Loucy (cell line): ENCODE results near the gene ALOX12B.

Source experiments
- H2AFZ ChIP-seq: fragments of 200-600 bp; sonication (generic); 2 replicates; pipeline ENCODE4 v1.6.0; 2016; ENCODE audit warnings: antibody characterized with exemption, mild to moderate bottlenecking, low read length, moderate library complexity
- H3F3A ChIP-seq: fragments of 200-600 bp; 2 replicates; pipeline ENCODE4 v1.6.0; 2016; ENCODE audit warnings: antibody characterized with exemption, low read depth, mild to moderate bottlenecking
- H3K27me3 ChIP-seq: fragments of 200-600 bp; sonication (generic); 2 replicates; pipeline ENCODE4 v1.6.1; 2014; ENCODE audit warnings: low read length, mild to moderate bottlenecking; ENCODE audit not compliant: insufficient read depth, poor library complexity, severe bottlenecking
- H3K36me3 ChIP-seq: fragments of 200-600 bp; sonication (generic); 2 replicates; pipeline ENCODE4 v1.6.1; 2016; ENCODE audit warnings: low read length; ENCODE audit not compliant: insufficient read depth
- H3K4me1 ChIP-seq: fragments of 200-600 bp; sonication (generic); 2 replicates; pipeline ENCODE4 v1.5.1; 2014; ENCODE audit warnings: low read length, mild to moderate bottlenecking; ENCODE audit not compliant: insufficient read depth, poor library complexity, severe bottlenecking
- H3K4me2 ChIP-seq: fragments of 200-600 bp; sonication (generic); 2 replicates; pipeline ENCODE4 v1.6.0; 2014; ENCODE audit warnings: antibody characterized with exemption, low read length, low read depth, mild to moderate bottlenecking; ENCODE audit not compliant: poor library complexity, severe bottlenecking
- H3K4me3 ChIP-seq: fragments of 200-600 bp; sonication (generic); 2 replicates; pipeline ENCODE4 v1.5.1; 2014; ENCODE audit warnings: low read length, mild to moderate bottlenecking, mixed read lengths; ENCODE audit not compliant: poor library complexity, severe bottlenecking
- H3K79me2 ChIP-seq: fragments of 200-600 bp; sonication (generic); 2 replicates; pipeline ENCODE4 v1.6.1; 2014; ENCODE audit warnings: low read length; ENCODE audit not compliant: insufficient read depth
- H3K9ac ChIP-seq: fragments of 200-600 bp; sonication (generic); 2 replicates; pipeline ENCODE4 v1.6.0; 2014; ENCODE audit warnings: mild to moderate bottlenecking, low read depth, low read length, moderate library complexity; ENCODE audit not compliant: poor library complexity, severe bottlenecking
- H3K9me2 ChIP-seq: fragments of 200-600 bp; sonication (generic); replicated peaks from 2 replicates; pipeline ENCODE4 v1.6.1; 2016; ENCODE audit warnings: low read depth, low read length, mixed read lengths
- H3K9me3 ChIP-seq: fragments of 200-600 bp; sonication (generic); 2 replicates; pipeline ENCODE4 v1.6.1; 2014; ENCODE audit warnings: mild to moderate bottlenecking, antibody characterized with exemption, low read length, low read depth; ENCODE audit not compliant: insufficient read depth
- H4K20me1 ChIP-seq: fragments of 200-600 bp; sonication (generic); 2 replicates; pipeline ENCODE4 v1.6.0; 2014; ENCODE audit warnings: antibody characterized with exemption, low read length, mild to moderate bottlenecking; ENCODE audit not compliant: insufficient read depth, poor library complexity, severe bottlenecking
- EZH2phosphoT487 ChIP-seq: fragments of 200-600 bp; IDR thresholded peaks from 2 replicates; pipeline ENCODE4 v1.6.1; 2018; ENCODE audit warnings: antibody characterized with exemption, mild to moderate bottlenecking, moderate library complexity, borderline replicate concordance
- TF ChIP-seq, protein P1 (sequence below): fragments of 200-600 bp; sonication (generic); conservative IDR thresholded peaks from 2 replicates; pipeline ENCODE4 v1.5.1; 2014; ENCODE audit warnings: mild to moderate bottlenecking, antibody characterized with exemption, low read length

ALOX12B gene

DNA sequence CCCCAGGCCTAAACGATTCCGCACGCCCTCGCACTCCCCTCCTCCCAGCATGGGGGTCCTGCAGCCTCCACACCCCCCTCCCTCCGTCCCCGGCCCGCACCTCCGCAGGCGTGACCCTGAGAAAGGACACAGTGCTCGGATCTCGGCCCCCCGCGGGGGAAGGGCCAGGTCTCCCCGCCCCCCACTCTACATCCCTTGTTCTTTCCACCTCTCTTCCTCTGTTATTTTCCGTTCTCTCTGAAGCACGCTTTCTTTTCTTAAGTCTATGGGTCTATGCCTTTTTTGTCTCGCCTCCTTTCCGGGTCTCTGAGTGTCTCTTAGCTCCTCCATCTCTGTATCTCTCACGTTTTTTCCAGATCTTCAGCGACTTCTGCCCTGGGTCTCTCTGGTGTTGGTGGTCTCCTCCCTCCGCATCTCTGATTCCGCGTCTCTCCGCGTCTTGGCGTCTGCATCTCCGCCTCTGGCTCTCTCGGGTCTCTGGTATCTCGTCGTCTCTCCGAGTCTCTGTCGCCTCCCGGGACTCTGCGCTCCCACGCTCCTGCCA, 38.5 kb upstream of the ALOX12B start:
- Histone ChIP-seq H4K20me1 (no peaks in the 10 kb centered on the region), H3K4me3 (peak overlapping the region; percentile 91), H3K4me1 (peaks cover 39% of the 10 kb centered on the region), H3K4me2 (peak overlapping the region; percentile 93), H2AFZ (peak overlapping the region; percentile 95), H3K79me2 (no peaks in the 10 kb centered on the region), H3K9ac (peak overlapping the region; percentile 76), H3K9me2 (no peaks in the 10 kb centered on the region), H3K27me3 (peaks cover 7% of the 10 kb centered on the region), H3F3A (no peaks in the 10 kb centered on the region), H3K36me3 (no peaks in the 10 kb centered on the region), H3K9me3 (no peaks in the 10 kb centered on the region)
- TF ChIP-seq, protein P1, sequence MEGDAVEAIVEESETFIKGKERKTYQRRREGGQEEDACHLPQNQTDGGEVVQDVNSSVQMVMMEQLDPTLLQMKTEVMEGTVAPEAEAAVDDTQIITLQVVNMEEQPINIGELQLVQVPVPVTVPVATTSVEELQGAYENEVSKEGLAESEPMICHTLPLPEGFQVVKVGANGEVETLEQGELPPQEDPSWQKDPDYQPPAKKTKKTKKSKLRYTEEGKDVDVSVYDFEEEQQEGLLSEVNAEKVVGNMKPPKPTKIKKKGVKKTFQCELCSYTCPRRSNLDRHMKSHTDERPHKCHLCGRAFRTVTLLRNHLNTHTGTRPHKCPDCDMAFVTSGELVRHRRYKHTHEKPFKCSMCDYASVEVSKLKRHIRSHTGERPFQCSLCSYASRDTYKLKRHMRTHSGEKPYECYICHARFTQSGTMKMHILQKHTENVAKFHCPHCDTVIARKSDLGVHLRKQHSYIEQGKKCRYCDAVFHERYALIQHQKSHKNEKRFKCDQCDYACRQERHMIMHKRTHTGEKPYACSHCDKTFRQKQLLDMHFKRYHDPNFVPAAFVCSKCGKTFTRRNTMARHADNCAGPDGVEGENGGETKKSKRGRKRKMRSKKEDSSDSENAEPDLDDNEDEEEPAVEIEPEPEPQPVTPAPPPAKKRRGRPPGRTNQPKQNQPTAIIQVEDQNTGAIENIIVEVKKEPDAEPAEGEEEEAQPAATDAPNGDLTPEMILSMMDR, result no peak
- no peak for TF ChIP-seq EZH2phosphoT487

DNA sequence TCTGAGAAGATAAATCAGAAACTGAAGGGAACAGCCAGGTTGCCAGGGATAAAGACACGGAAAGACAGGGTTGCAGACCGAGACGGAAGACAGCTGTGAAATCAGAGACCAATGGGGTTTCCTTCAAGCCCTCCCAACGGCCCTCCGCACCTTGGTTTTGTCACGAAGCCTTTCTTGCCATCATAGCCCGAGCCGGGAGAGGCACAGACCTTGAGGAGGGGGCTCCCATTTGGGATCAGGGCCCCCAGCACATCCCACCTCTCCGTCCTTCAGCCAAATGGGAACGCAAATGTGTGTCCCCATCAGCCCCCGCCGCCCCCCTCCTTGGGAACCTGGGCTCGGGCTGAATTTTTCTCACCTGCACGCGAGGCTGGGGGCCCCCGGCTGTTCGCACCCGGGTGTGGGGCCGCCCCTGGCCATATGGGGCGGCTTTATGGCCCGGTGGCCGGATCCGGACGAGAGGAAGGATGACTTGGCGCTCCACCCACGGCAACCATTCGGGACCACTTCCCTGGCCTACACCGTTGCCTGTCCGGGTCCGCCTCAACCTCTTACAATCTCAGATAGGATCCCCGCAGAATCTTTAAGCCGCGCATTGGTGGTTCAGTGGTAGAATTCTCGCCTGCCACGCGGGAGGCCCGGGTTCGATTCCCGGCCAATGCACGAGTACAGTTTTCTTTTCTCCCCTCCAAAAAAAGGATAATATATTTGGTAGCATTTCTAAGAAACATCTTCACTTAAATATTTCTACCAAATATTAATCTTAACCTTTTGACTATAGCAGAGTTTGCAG, 37.8 kb upstream of the ALOX12B start:
- peaks cover 44% of the 10 kb centered on the region for H3K4me1 ChIP-seq
- H3K4me3 ChIP-seq, result peak overlapping the region; percentile 91
- H4K20me1 ChIP-seq, result no peaks in the 10 kb centered on the region
- H3K9ac ChIP-seq, result peak overlapping the region; percentile 76
- TF ChIP-seq, protein P1, result no peak
- TF ChIP-seq EZH2phosphoT487, result no peak
- no peaks in the 10 kb centered on the region for H3K9me3 ChIP-seq
- peaks cover 4% of the 10 kb centered on the region for H3F3A ChIP-seq
- H2AFZ ChIP-seq, result peak overlapping the region; percentile 95
- peaks cover 7% of the 10 kb centered on the region for H3K27me3 ChIP-seq
- peak overlapping the region; percentile 93 for H3K4me2 ChIP-seq
- no peaks in the 10 kb centered on the region for H3K79me2 ChIP-seq
- H3K36me3 ChIP-seq, result no peaks in the 10 kb centered on the region
- no peaks in the 10 kb centered on the region for H3K9me2 ChIP-seq

DNA sequence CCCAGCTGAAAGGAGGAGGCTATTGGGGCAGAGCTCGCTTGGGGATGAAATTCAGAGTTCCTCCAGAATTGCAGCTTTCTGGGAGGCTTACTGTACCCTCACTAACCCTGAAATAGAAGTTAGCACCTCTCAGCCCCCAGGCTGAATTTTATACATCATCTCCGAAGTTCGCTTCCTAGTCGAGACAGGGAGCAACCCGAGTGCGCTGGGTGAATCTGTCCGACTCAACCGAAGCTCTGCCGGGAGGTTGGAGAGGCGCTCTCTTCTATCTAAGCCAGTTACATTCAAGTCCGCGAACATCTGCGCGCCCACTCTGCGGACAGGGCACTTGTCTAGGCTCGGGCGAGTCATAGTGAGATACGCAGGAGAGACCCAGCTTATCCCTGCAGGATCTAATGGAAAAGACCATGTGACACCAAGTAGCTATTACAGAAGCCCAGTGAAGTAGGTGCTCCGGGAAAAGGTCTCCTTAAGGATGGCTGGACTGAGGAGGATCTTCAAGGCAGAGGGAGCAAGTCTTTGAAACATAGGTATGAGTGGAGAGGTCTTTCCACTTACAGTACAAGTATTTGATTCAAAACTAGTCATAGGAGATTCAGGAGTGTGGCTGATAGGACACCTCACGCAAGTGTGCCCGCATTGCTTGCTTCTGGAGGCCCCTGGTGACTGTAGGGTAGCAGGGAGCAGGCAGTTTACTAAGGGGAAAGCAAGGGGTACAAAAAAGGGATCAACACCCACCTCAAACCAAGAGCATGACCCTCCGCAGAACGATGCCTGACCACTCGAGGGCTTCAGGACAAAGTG, 37.0 kb upstream of the ALOX12B start:
- H3K36me3 ChIP-seq, result no peaks in the 10 kb centered on the region
- H3K4me3 ChIP-seq, result peak overlapping the region; percentile 91
- peaks cover 7% of the 10 kb centered on the region for H3K27me3 ChIP-seq
- H2AFZ ChIP-seq, result peak overlapping the region; percentile 40; the same call in 1 of the 2 replicates
- no peaks in the 10 kb centered on the region for H3K79me2 ChIP-seq
- peaks cover 10% of the 10 kb centered on the region for H3F3A ChIP-seq
- no peak for TF ChIP-seq EZH2phosphoT487
- TF ChIP-seq, protein P1, result no peak
- no peaks in the 10 kb centered on the region for H4K20me1 ChIP-seq
- peak overlapping the region; percentile 76 for H3K9ac ChIP-seq
- H3K4me1 ChIP-seq, result peaks cover 49% of the 10 kb centered on the region
- no peaks in the 10 kb centered on the region for H3K9me2 ChIP-seq
- H3K9me3 ChIP-seq, result no peaks in the 10 kb centered on the region
- peak overlapping the region; percentile 93 for H3K4me2 ChIP-seq
